Stimulated activated memory B cell treated with anti-CD40 and anti-IgM and Interleukin-4, amounts not matched to agents 10 μg/mL and 1 μg/mL and 100 μg/mL, for 72 hours (primary cell): Measurements from ENCODE around the gene CPNE2.
A peak's percentile ranks its signal among the peaks of the same experiment; 100 is the strongest.

Experiments
- ATAC-seq: fragments of 150-1000 bp; cut with Tn5 transposase; 2 replicates; pipeline ENCODE4 v1.10.0; 2021
- H3K27ac Mint-ChIP-seq: one replicate; pipeline ENCODE4 v1.8.0; 2022; ENCODE audit warnings: mild to moderate bottlenecking, mixed read lengths
- H3K27me3 Mint-ChIP-seq: one replicate; pipeline ENCODE4 v1.8.0; 2022; ENCODE audit warnings: mixed read lengths
- H3K36me3 Mint-ChIP-seq: one replicate; pipeline ENCODE4 v1.8.0; 2022; ENCODE audit warnings: mixed read lengths
- H3K4me1 Mint-ChIP-seq: one replicate; pipeline ENCODE4 v1.8.0; 2022; ENCODE audit warnings: mixed read lengths
- H3K4me3 Mint-ChIP-seq: one replicate; pipeline ENCODE4 v1.8.0; 2022; ENCODE audit warnings: mild to moderate bottlenecking, moderate library complexity, mixed read lengths
- H3K9me3 Mint-ChIP-seq: one replicate; pipeline ENCODE4 v1.8.0; 2022; ENCODE audit warnings: mixed read lengths

The CPNE2 gene

GRCh38 chr16:57134982-57135381 lies 42.6 kb downstream of the CPNE2 start:
- no peaks in the 10 kb centered on the region for H3K27me3 Mint-ChIP-seq
- peak; percentile 42 for ATAC-seq
- peaks cover 7% of the 10 kb centered on the region for H3K36me3 Mint-ChIP-seq
- H3K4me1 Mint-ChIP-seq = peaks cover 50% of the 10 kb centered on the region
- peak overlapping the region; percentile 91 for H3K27ac Mint-ChIP-seq
- peak overlapping the region; percentile 22 for H3K4me3 Mint-ChIP-seq
- no peaks in the 10 kb centered on the region for H3K9me3 Mint-ChIP-seq

DNA sequence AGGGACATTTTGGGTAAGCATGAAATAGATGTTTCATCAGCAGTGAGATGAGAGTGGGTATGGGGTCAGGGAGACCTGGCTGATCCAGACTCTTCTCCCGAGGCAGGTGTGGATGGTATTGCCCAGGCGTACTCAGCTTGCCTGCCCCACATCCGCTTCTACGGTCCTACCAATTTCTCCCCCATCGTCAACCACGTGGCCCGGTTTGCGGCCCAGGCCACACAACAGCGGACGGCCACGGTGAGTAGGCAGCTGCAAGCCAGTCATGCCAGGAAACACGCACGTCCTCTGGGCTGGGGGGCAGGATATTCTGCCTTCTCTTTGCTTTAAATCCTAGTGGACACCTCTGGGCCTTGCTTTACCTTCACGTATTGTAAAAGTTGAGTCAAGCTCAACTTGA lies 44.7 kb downstream of the CPNE2 start:
- no peak for ATAC-seq
- Mint-ChIP-seq H3K4me3 (no peak overlapping the region), H3K27ac (no peak overlapping the region), H3K9me3 (no peaks in the 10 kb centered on the region), H3K36me3 (peaks cover 7% of the 10 kb centered on the region), H3K27me3 (no peaks in the 10 kb centered on the region), H3K4me1 (peaks cover 69% of the 10 kb centered on the region)

DNA sequence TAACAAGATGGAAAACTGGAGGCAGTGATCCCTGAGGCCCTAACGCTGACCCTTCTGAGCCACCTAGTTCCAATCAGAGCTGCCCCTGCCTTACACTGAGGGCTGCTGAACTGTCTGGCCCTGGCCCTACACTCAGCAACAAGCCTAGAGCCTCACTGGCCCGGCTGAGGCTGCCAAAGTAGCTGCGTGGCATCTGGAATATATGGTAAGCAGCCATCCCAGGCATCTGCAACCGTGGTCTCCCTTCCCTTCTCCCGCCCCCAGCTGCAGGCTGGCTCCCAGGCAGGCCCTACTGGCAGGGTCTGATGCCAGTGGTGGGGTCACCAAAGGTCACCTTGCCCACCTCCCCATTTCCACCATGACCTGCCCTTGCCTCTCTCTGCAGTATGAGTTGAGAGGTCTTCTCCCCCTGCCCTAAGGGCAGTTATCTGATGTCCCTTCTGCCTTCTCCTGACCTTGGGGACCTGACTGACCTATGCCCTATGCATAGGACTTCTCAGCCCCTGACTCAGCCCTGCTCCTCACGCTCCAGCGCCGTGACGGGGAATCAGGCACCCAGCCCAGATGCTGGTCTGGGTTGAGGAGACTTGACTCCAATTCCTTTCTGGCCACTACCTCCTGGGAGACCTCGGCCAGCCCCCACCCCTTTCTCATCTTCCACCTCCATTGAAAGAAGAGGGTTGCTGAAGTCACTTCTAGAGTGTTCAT lies 45.3 kb downstream of the CPNE2 start:
- H3K36me3 Mint-ChIP-seq = peaks cover 7% of the 10 kb centered on the region
- H3K4me1 Mint-ChIP-seq = peaks cover 72% of the 10 kb centered on the region
- ATAC-seq = no peak
- no peaks in the 10 kb centered on the region for H3K9me3 Mint-ChIP-seq
- H3K27me3 Mint-ChIP-seq = no peaks in the 10 kb centered on the region
- peak overlapping the region; percentile 31 for H3K27ac Mint-ChIP-seq
- no peak overlapping the region for H3K4me3 Mint-ChIP-seq

DNA sequence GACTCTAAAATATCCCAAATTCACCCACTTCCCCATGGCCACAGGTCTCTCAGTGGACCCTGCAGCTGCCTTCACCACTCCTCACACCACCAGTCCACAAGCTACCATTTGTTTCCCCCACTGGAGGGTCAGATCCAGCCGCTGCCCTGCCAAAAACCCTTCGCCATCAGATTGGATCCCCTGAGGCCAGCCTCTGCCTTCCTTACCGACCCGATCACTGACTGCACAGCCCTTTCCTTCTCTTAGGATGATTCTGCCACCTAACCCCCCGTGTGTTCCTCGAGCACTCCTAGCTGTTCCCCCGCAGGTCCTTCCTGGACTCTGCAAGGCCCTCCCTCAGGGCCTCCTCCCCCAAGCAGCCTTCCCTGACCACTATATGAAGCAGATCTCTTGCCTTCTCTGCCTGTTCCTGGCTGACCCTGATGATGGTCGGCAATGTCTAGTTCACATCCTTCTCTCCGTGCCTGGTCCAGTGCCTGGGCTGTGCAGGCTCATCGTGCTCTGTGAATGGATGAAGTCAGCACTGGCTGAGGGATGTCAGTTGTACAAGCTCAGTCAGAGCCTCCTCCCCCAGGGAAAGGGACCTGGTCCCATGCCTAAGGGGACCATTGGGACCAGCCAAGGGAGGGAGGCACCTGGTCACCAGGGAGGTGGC lies 46.0 kb downstream of the CPNE2 start:
- no peak for ATAC-seq
- Mint-ChIP-seq H3K27me3 (no peaks in the 10 kb centered on the region), H3K27ac (peak overlapping the region; percentile 31), H3K4me1 (peaks cover 71% of the 10 kb centered on the region), H3K9me3 (no peaks in the 10 kb centered on the region), H3K4me3 (no peak overlapping the region), H3K36me3 (peaks cover 7% of the 10 kb centered on the region)

DNA sequence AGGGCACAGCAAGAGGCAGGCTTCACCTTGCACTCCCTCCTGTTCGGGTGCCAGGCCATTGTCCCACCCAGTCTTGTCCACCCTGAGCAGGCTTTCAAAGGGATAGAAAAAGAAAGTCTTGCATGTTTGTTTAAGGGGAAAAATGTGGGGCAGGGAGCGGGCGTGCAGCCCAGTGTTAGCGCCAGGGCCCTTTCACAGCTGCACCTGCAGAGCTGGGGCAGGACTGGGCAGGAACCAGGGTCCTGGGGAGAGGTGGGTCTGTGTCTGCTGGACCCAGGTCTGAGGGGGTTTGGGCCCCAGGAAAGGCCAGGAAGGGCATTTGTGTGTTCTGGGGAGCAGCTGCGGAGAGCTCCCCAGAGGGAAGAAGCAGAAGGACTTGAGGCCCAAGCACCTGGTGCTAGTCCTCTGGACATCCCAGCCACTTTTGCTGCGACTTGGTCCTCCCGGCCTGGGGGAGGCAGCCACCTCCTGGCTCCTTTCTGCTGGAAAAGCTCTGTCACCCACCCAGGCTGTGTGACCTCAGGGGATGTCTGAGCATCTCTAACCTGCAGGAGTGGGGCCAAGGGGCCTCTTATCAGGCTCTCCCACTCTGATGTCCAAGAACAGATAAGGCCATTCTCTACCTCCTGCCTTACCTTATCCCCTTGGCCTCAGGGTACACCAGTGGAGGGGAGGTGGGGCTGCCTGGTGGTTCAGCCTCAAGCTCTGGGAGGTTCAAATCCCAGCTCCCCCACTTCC lies 48.7 kb downstream of the CPNE2 start:
- ATAC-seq = no peak
- peaks cover 46% of the 10 kb centered on the region for H3K4me1 Mint-ChIP-seq
- no peaks in the 10 kb centered on the region for H3K9me3 Mint-ChIP-seq
- H3K36me3 Mint-ChIP-seq = peaks cover 7% of the 10 kb centered on the region
- no peak overlapping the region for H3K4me3 Mint-ChIP-seq
- no peaks in the 10 kb centered on the region for H3K27me3 Mint-ChIP-seq
- peak overlapping the region; percentile 80 for H3K27ac Mint-ChIP-seq

GRCh38 chr16:57141822-57142631 lies 49.6 kb downstream of the CPNE2 start:
- Mint-ChIP-seq H3K36me3 (peaks cover 7% of the 10 kb centered on the region), H3K27ac (peak overlapping the region; percentile 80), H3K9me3 (no peaks in the 10 kb centered on the region), H3K27me3 (no peaks in the 10 kb centered on the region), H3K4me1 (peaks cover 47% of the 10 kb centered on the region), H3K4me3 (peak overlapping the region; percentile 11)
- peak; percentile 66 for ATAC-seq

- no peaks in the 10 kb centered on the region for H3K27me3 Mint-ChIP-seq
- H3K36me3 Mint-ChIP-seq = peaks cover 2% of the 10 kb centered on the region
- no peak overlapping the region for H3K4me3 Mint-ChIP-seq
- no peak overlapping the region for H3K27ac Mint-ChIP-seq
- H3K4me1 Mint-ChIP-seq = peaks cover 53% of the 10 kb centered on the region
- no peak for ATAC-seq
- H3K9me3 Mint-ChIP-seq = no peaks in the 10 kb centered on the region
Observed at GRCh38 chr16:57143149-57143921, 51.0 kb downstream of the CPNE2 start.

GRCh38 chr16:57144027-57144426 lies 51.6 kb downstream of the CPNE2 start:
- Mint-ChIP-seq H3K27ac (no peak overlapping the region), H3K36me3 (no peaks in the 10 kb centered on the region), H3K4me3 (no peak overlapping the region), H3K27me3 (no peaks in the 10 kb centered on the region), H3K4me1 (peaks cover 57% of the 10 kb centered on the region), H3K9me3 (no peaks in the 10 kb centered on the region)
- ATAC-seq = no peak

DNA sequence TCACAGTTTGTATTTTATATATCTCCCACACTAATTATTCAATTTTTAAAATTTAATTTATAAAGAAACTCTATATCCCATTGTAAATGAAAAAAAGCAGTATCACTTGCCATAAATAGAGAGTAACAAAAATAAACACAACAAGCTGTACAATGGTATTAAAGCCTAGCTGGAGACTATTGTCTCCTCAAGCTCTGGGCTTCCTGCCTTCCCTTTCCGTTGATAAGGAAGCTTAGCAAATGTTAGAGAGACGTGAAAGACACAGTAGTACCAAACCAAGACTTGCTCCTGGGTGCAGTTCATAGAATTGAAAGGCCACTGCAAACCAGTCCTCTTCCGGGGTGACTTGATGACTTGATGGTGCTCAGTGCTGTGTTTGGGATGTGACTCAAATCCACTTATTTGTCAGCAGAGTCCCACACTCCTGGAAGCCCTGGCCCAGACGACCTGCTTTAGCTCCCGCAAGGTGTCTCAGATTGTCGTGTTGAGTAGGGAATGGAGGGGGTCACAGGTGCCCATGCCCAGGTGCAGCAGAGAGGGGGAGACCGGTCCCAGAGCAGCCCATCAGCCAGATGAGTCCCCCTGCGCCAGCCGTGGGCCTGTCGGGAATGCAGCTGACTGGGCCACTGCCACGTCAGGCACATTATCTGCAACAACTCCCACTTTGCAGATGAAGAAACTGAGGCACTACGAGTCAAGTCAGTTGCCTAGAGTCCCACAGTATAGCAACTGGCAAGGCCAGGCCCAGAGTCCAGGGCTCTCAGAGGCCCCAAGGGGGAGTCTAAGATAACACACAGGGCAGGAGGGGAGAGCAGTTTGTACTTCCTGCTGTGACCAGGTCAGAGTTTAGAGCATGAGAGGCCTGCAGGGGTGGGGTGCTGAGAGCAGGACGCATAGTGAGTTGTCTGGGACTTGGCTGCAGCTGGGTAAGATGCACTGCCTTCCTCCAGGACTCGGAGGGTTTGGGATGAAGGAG lies 53.0 kb downstream of the CPNE2 start:
- H3K4me3 Mint-ChIP-seq = no peak overlapping the region
- peaks cover 45% of the 10 kb centered on the region for H3K4me1 Mint-ChIP-seq
- H3K27ac Mint-ChIP-seq = no peak overlapping the region
- H3K27me3 Mint-ChIP-seq = no peaks in the 10 kb centered on the region
- ATAC-seq = no peak
- H3K9me3 Mint-ChIP-seq = no peaks in the 10 kb centered on the region
- H3K36me3 Mint-ChIP-seq = no peaks in the 10 kb centered on the region

DNA sequence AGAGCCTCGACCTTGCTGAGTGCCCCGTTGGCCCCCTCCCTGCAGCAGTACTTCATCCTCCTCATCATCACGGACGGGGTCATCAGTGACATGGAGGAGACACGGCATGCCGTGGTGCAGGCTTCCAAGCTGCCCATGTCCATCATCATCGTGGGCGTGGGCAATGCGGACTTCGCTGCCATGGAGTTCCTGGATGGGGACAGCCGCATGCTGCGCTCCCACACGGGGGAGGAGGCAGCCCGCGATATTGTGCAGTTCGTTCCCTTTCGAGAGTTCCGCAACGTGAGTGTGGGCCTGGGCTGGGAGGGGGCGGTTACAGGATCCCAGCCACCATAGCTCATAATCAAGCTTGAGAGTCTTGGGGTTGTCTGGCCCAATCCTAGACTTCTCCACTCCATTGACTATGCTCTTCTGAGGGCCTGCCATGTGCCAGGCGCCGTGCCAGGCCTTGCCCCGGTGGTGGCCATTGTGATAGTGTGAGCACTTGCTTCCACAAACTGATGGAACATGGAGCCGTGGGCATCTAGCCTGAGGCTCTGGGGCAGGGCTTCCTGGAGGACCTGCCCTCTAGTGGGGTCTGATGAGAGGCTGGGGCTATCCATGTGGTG lies 53.8 kb downstream of the CPNE2 start:
- ATAC-seq = no peak
- H3K27ac Mint-ChIP-seq = no peak overlapping the region
- H3K9me3 Mint-ChIP-seq = no peaks in the 10 kb centered on the region
- H3K36me3 Mint-ChIP-seq = no peaks in the 10 kb centered on the region
- H3K27me3 Mint-ChIP-seq = no peaks in the 10 kb centered on the region
- peaks cover 39% of the 10 kb centered on the region for H3K4me1 Mint-ChIP-seq
- no peak overlapping the region for H3K4me3 Mint-ChIP-seq

DNA sequence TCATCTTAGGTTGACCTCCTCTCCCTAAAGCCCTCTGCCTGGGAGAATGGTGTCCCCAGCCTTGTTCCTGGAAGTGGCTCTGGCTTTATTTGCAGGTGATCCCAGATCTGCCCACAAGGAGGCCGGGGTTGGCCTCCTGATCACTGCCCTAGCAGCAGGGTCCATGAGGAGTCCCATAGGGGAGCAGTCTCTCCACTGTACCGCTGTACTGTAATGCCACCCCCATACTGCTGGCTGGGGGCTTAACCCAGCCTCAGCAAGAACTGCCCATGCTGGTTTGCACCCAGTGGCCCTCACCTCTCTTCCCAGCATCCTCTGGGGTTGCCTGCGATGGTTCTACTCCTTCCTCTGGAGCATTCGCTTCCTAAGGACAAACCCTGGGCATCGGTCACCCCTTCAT lies 54.4 kb downstream of the CPNE2 start:
- H3K9me3 Mint-ChIP-seq = no peaks in the 10 kb centered on the region
- ATAC-seq = no peak
- no peak overlapping the region for H3K27ac Mint-ChIP-seq
- H3K4me3 Mint-ChIP-seq = no peak overlapping the region
- peaks cover 33% of the 10 kb centered on the region for H3K4me1 Mint-ChIP-seq
- no peaks in the 10 kb centered on the region for H3K27me3 Mint-ChIP-seq
- no peaks in the 10 kb centered on the region for H3K36me3 Mint-ChIP-seq

GRCh38 chr16:57147381-57148221 lies 55.2 kb downstream of the CPNE2 start:
- Mint-ChIP-seq H3K4me3 (peak overlapping the region; percentile 12), H3K27me3 (no peaks in the 10 kb centered on the region), H3K27ac (peak overlapping the region; percentile 0), H3K4me1 (peaks cover 24% of the 10 kb centered on the region), H3K9me3 (no peaks in the 10 kb centered on the region), H3K36me3 (peaks cover 7% of the 10 kb centered on the region)
- ATAC-seq = no peak

DNA sequence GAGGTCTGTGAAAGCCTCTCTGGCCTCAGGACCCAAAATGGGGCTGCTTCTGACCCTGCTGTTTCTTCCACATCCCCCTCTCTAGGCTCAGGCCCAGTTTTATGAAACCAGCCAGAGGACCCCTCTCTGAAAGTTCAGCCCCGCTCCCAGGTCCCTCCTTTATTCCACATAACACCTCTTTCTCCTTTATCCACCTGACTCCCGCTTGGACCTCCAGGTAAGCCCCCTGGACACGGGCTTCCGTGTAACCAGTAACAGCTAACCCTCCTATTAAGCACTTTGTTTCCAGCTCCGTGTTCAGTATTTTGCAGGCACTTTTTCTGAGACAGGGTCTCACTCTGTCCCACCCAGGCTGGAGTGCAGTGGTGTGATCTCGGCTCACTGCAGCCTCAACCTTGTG lies 56.1 kb downstream of the CPNE2 start:
- Mint-ChIP-seq H3K9me3 (no peaks in the 10 kb centered on the region), H3K27me3 (no peaks in the 10 kb centered on the region), H3K36me3 (peaks cover 16% of the 10 kb centered on the region), H3K27ac (peak overlapping the region; percentile 0), H3K4me1 (peaks cover 22% of the 10 kb centered on the region), H3K4me3 (no peak overlapping the region)
- no peak for ATAC-seq
